GM18520 (cell line): ENCODE measurements around the gene MEIS3.
"Not testable (repeated sequence)": the region's sequence is repeated elsewhere in the genome, so short reads cannot be mapped to it uniquely, and the experiment has no call there.

Experiments used
- ATAC-seq: cut with Tn5 transposase; IDR thresholded peaks from one replicate; pipeline ENCODE4 v1.9.1; 2021; ENCODE audit not compliant: unreplicated experiment

Gene MEIS3

GRCh38 chr19:47387623-47388022 lies 31.7 kb downstream of the MEIS3 start:
- not testable (repeated sequence) for ATAC-seq

- not testable (repeated sequence) for ATAC-seq
These were observed 32.7 kb downstream of the MEIS3 start for GRCh38 chr19:47386582-47386981.

GRCh38 chr19:47384533-47384932 lies 34.8 kb downstream of the MEIS3 start:
- not testable (repeated sequence) for ATAC-seq

GRCh38 chr19:47383890-47384289 lies 35.4 kb downstream of the MEIS3 start:
- ATAC-seq: not testable (repeated sequence)

GRCh38 chr19:47381653-47382279 lies 37.6 kb downstream of the MEIS3 start:
- no peak for ATAC-seq

- no peak for ATAC-seq
These were observed 38.2 kb downstream of the MEIS3 start for GRCh38 chr19:47381121-47381520.

GRCh38 chr19:47380559-47380958 lies 38.8 kb downstream of the MEIS3 start:
- ATAC-seq: no peak

- no peak for ATAC-seq
These were observed 39.9 kb downstream of the MEIS3 start for GRCh38 chr19:47379381-47379938.

- ATAC-seq: no peak
These were observed 41.1 kb downstream of the MEIS3 start for GRCh38 chr19:47378246-47378645.

GRCh38 chr19:47377801-47378200 lies 41.5 kb downstream of the MEIS3 start:
- ATAC-seq: no peak

GRCh38 chr19:47377208-47377701 lies 42.1 kb downstream of the MEIS3 start:
- no peak for ATAC-seq

GRCh38 chr19:47376589-47377144 lies 42.7 kb downstream of the MEIS3 start:
- no peak for ATAC-seq

- no peak for ATAC-seq
These were observed 43.4 kb downstream of the MEIS3 start for GRCh38 chr19:47375694-47376588.

- ATAC-seq: no peak
These were observed 44.2 kb downstream of the MEIS3 start for GRCh38 chr19:47374876-47375693.

- no peak for ATAC-seq
These were observed 45.8 kb downstream of the MEIS3 start for GRCh38 chr19:47373246-47374240.

GRCh38 chr19:47372603-47373002 lies 46.7 kb downstream of the MEIS3 start:
- ATAC-seq: no peak

- ATAC-seq: no peak
These were observed 48.1 kb downstream of the MEIS3 start for GRCh38 chr19:47371261-47371660.

GRCh38 chr19:47370045-47370611 lies 49.2 kb downstream of the MEIS3 start:
- ATAC-seq: no peak

- ATAC-seq: not testable (repeated sequence)
These were observed 53.9 kb downstream of the MEIS3 start for GRCh38 chr19:47365455-47365854.
